GM10248 (cell line): ENCODE data around the gene CNR1.

ENCODE experiments used
- CTCF ChIA-PET: fragments of 300-600 bp; sonication (Branson Sonifier 250); formaldehyde crosslinking; extraction: SDS; loops from one replicate; lab custom pipeline; 2021; ENCODE audit warnings: antibody characterized with exemption; lab: Yijun Ruan, JAX
- POLR2A ChIA-PET: fragments of 350-650 bp; sonication (Branson Sonifier 250); formaldehyde crosslinking; extraction: SDS; loops from one replicate; lab custom pipeline; 2020; ENCODE audit warnings: antibody characterized with exemption; lab: Yijun Ruan, JAX
- DNase-seq: peaks from one replicate; pipeline ENCODE4 v3.0.0; 2012; ENCODE audit errors: extremely low spot score
- TF ChIP-seq, protein P1 (sequence below): IDR thresholded peaks from 2 replicates; pipeline ENCODE4 v1.5.1; 2012; ENCODE audit warnings: mild to moderate bottlenecking, low read depth; ENCODE audit errors: extremely low read depth, missing control alignments, control extremely low read depth

The CNR1 gene

DNA sequence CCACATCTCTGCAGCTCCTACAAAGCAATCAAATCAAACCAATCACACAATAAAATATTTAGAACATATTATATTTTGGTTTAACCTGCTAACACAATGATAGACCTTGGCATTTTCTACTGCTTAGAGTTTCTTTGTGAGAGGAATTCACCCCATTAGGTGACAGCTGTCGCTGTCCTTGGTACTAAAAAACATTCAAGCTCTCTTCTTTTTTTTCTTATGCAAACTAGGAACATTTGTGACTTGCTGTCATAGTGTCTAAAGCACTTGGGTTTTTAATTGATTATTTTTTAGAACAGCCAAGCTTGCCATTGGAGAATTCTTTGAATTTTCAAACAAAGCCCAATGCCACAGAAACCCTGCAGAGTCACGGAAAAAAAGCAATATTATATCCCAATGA, 46.4 kb downstream of the CNR1 start:
- CTCF ChIA-PET: interaction anchor here (0.9 to 2.1 kb wide), 4 partner anchors 13 to 100 kb away, joined by 3 to 8 read pairs (median 4); no protein-coding TSS in a partner anchor
- POLR2A ChIA-PET: no interaction called here
- TF ChIP-seq, protein P1, sequence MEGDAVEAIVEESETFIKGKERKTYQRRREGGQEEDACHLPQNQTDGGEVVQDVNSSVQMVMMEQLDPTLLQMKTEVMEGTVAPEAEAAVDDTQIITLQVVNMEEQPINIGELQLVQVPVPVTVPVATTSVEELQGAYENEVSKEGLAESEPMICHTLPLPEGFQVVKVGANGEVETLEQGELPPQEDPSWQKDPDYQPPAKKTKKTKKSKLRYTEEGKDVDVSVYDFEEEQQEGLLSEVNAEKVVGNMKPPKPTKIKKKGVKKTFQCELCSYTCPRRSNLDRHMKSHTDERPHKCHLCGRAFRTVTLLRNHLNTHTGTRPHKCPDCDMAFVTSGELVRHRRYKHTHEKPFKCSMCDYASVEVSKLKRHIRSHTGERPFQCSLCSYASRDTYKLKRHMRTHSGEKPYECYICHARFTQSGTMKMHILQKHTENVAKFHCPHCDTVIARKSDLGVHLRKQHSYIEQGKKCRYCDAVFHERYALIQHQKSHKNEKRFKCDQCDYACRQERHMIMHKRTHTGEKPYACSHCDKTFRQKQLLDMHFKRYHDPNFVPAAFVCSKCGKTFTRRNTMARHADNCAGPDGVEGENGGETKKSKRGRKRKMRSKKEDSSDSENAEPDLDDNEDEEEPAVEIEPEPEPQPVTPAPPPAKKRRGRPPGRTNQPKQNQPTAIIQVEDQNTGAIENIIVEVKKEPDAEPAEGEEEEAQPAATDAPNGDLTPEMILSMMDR: no peak
- no peak for DNase-seq

DNA sequence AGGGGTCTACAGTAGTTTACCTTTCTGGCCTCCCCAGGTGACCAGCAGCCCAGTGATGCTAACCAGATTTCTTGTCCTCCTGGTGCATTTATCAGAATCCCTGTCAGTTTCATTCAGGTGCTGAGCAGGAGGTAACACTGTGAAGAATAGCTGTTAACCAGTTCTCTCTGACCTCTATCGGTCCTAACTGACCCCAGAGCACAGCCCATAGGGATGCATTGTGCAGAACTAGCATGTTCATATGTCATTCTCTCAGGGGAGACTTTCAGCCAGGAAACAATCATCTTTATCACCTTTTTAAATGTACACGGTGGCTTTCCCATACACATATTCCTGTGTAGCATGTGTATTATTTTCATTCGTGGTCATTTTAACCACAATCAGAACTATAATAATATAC, 49.9 kb downstream of the CNR1 start:
- CTCF ChIA-PET: interaction anchor here (2.5 kb wide), 1 partner anchor 11 kb away, joined by 15 read pairs; no protein-coding TSS in a partner anchor

DNA sequence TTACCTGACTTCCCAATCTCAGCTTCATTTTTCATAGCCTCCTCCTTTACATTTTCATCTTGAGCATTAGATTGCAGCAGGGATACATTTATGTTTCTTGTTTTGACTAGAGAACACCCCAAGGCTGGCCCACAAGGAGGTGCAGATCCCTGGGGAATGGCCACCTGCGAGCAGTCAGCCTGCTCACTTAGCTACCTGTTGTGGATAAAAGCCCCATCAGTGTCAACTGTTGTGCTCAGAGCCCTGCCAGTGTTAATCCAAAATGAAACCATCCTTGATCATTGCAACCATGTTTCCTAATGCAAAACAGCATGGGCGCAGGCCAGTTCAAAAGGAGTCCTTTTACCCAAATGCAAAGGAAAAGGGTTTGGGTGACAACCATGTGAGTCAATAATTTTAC, 50.8 kb downstream of the CNR1 start:
- CTCF ChIA-PET: interaction anchor here (1.0 to 2.5 kb wide), 3 partner anchors 9 to 33 kb away, joined by 3 to 15 read pairs (median 3); no protein-coding TSS in a partner anchor
- TF ChIP-seq, protein P1: no peak
- no peak for DNase-seq
- POLR2A ChIA-PET: no interaction called here

More for the DNA sequence above, 49.9 kb downstream of the CNR1 start:
- TF ChIP-seq, protein P1: no peak
- no peak for DNase-seq
- POLR2A ChIA-PET: no interaction called here

DNA sequence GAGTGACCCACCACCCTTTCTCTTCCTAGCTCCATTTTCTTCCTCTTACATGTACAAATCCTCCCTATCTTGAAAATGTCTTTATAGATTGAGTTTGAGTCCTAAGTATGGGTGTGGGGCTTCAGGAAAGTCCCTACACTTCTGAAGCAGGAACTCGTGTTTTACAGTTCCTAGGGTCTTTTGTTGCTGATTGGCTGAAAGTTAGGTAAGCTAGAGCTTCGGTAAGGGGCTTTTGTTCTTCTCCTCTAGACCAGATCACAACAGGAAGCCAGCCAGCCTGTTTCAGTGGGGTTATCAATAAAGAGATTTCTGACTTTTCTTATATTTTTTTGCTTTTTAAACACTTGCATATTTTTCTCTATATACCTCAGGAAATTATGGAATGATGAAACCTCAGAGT, 51.3 kb downstream of the CNR1 start:
- TF ChIP-seq, protein P1: no peak
- POLR2A ChIA-PET: no interaction called here
- CTCF ChIA-PET: interaction anchor here (1.0 to 2.5 kb wide), 3 partner anchors 9 to 34 kb away, joined by 3 to 15 read pairs (median 3); no protein-coding TSS in a partner anchor
- DNase-seq: no peak

DNA sequence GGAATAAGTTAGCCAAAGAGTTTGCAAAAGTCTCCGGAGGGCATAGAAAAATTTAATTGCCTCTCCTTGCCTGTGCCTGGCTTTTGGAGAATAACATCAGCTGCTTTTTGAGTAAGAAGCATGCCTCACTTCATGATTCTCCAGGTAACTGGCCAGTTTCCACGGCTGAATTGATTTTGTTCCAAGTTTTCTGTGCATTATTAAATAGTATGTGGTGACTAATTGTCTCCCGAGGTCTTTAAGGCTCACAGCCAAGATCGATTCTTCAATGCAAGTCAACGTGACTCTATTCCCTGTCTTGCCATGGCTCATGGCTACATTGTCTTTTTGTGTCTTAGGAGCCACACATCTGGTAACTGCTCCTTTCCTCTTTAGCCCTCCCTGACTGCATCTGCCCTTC, 54.2 kb downstream of the CNR1 start:
- ChIA-PET CTCF (no interaction called here), POLR2A (no interaction called here)
- no peak for DNase-seq
- TF ChIP-seq, protein P1: no peak

DNA sequence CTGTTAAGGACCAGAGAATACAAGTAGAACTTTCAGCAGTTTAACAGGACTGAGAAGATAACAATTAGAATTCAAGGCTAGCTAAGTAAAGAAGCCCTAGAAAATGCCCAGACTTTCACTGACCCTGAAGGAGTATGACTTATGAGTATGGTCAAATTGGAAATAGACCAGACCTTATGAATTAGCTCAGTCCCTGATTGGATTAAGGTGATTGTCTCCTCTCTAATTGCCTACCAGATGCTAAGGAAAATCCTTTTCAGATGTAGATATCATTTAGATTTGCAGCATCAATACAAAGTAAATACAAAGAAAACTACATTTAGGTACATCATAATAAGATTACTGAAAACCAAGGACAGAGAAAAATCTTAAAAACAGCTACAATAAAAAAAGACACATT, 58.9 kb downstream of the CNR1 start:
- TF ChIP-seq, protein P1: no peak
- POLR2A ChIA-PET: no interaction called here
- no peak for DNase-seq
- CTCF ChIA-PET: interaction anchor here (3.5 kb wide), 1 partner anchor 8 kb away, joined by 15 read pairs; no protein-coding TSS in a partner anchor
